ENCODE measurements around the gene CFAP97D2. TPM values are rescaled to one million over a fixed set of nuclear protein-coding genes. Genes with fewer than 3 reads are reported as not detected.

The CFAP97D2 gene
- total and polyA plus RNA-seq, 10 donors, result 0.05 TPM; not detected in 9

- Histone ChIP-seq H3K36me3 (no peaks in the 10 kb centered on the region), H3K4me3 (no peak overlapping the region), H3K27ac (peak overlapping the region in 2 of 8 donors; percentile 79 to 92), H3K27me3 (replicated peaks in 1 of 7) (peaks cover 0 to 1% (median 0%) of the 10 kb centered on the region in 7 donors), H3K4me1 (peaks cover 16 to 94% (median 75%) of the 10 kb centered on the region in 6 donors), H3K9me3 (no peaks in the 10 kb centered on the region)
- DNase-seq, result no peak
- intact Hi-C loops (cut with DNase I; ENCODE audit: low total_unique reads), result no loop called here
- TF ChIP-seq POLR2AphosphoS5 (IDR thresholded peaks at IDR 0.05) (no peak), CTCF (IDR thresholded peaks at IDR 0.05 in 8 of 11, conservative IDR thresholded peaks at IDR 0.05 in 3 of 11) (no peak)
- WGBS, 5 donors, result 40 to 56% (median 51%) methylated on average over 3 of the region's 3 CpGs
Observed at GRCh38 chr13:114145256-114145655, 33.8 kb upstream of the CFAP97D2 start.

- Histone ChIP-seq H3K9me3 (no peaks in the 10 kb centered on the region), H3K36me3 (no peaks in the 10 kb centered on the region), H3K27ac (peak overlapping the region in 2 of 8 donors; percentile 79 to 92), H3K4me1 (peaks cover 16 to 94% (median 70%) of the 10 kb centered on the region in 6 donors), H3K4me3 (no peak overlapping the region), H3K27me3 (replicated peaks in 1 of 7) (no peaks in the 10 kb centered on the region)
- no peak for DNase-seq
- 90 to 93% (median 91%) methylated on average over 14 of the region's 14 CpGs for WGBS, 5 donors
- no peak for TF ChIP-seq CTCF (IDR thresholded peaks at IDR 0.05 in 8 of 11, conservative IDR thresholded peaks at IDR 0.05 in 3 of 11)
- TF ChIP-seq POLR2AphosphoS5 (IDR thresholded peaks at IDR 0.05), result no peak
- no peak for TF ChIP-seq POLR2A (IDR thresholded peaks at IDR 0.05)
- intact Hi-C loops (cut with DNase I; ENCODE audit: low total_unique reads), result no loop called here
Observed at GRCh38 chr13:114145722-114146121, 33.3 kb upstream of the CFAP97D2 start.

- Histone ChIP-seq H3K4me3 (no peak overlapping the region), H3K36me3 (no peaks in the 10 kb centered on the region), H3K27ac (peak overlapping the region in 1 of 8 donors; percentile 92), H3K9me3 (no peaks in the 10 kb centered on the region), H3K27me3 (replicated peaks in 1 of 7) (no peaks in the 10 kb centered on the region), H3K4me1 (peaks cover 16 to 94% (median 66%) of the 10 kb centered on the region in 6 donors)
- DNase-seq, result no peak
- TF ChIP-seq CTCF (IDR thresholded peaks at IDR 0.05 in 8 of 11, conservative IDR thresholded peaks at IDR 0.05 in 3 of 11) (no peak), POLR2A (IDR thresholded peaks at IDR 0.05) (no peak), POLR2AphosphoS5 (IDR thresholded peaks at IDR 0.05) (no peak)
- 94 to 97% (median 95%) methylated on average over 14 of the region's 14 CpGs for WGBS, 5 donors
- intact Hi-C loops (cut with DNase I; ENCODE audit: low total_unique reads), result no loop called here
Observed at GRCh38 chr13:114146173-114146572, 32.9 kb upstream of the CFAP97D2 start.

GRCh38 chr13:114146629-114147028 lies 32.4 kb upstream of the CFAP97D2 start:
- no peaks in the 10 kb centered on the region for H3K9me3 ChIP-seq
- intact Hi-C loops (cut with DNase I; ENCODE audit: low total_unique reads), result no loop called here
- H3K27ac ChIP-seq, result peak overlapping the region in 1 of 8 donors; percentile 92
- H3K27me3 ChIP-seq (replicated peaks in 1 of 7), result no peaks in the 10 kb centered on the region
- H3K4me3 ChIP-seq, result no peak overlapping the region
- DNase-seq, result no peak
- H3K4me1 ChIP-seq, result peaks cover 16 to 94% (median 61%) of the 10 kb centered on the region in 6 donors
- TF ChIP-seq CTCF (IDR thresholded peaks at IDR 0.05 in 8 of 11, conservative IDR thresholded peaks at IDR 0.05 in 3 of 11), result peak in 1 of 11 experiments; percentile 11
- no peak for TF ChIP-seq POLR2AphosphoS5 (IDR thresholded peaks at IDR 0.05)
- 70 to 77% (median 76%) methylated on average over 7 to 10 of the region's 10 CpGs for WGBS, 5 donors
- no peaks in the 10 kb centered on the region for H3K36me3 ChIP-seq
